RPMI7951 (cell line): ENCODE measurements around the gene MDN1. TPM values are rescaled to one million over a fixed set of nuclear protein-coding genes. Genes with fewer than 3 reads are reported as not detected.
"Not testable (repeated sequence)": the region's sequence is repeated elsewhere in the genome, so short reads cannot be mapped to it uniquely, and the experiment has no call there.

Source experiments
- DNase-seq: peaks from one replicate; pipeline ENCODE4 v3.0.0-alpha.2; 2012; ENCODE audit warnings: low read depth
- total RNA-seq: library from RNA; depleted of rRNA; stranded (reverse); fragments of >200 nt; shearing (Covaris generic); gene quantifications from 2 replicates; pipeline ENCODE4 v1.2.3, GENCODE V29; 2014; rRNA removed

The MDN1 gene
- total RNA-seq = 10.0 and 14.2 TPM in 2 replicates

- DNase-seq = peak; percentile 93
Observed at GRCh38 chr6:89819336-89820130, at the start of gene MDN1. Gene MDN1, minus strand, starts transcription at chr6:89819794. Its CDS starts 187 bp downstream, at chr6:89819607.

GRCh38 chr6:89866024-89866678, 46.6 kb upstream of the MDN1 start:
- no peak for DNase-seq

- DNase-seq = no peak
Observed at GRCh38 chr6:89862698-89863097, 43.1 kb upstream of the MDN1 start.

- no peak for DNase-seq
Observed at GRCh38 chr6:89862273-89862672, 42.7 kb upstream of the MDN1 start.

GRCh38 chr6:89859744-89860143, 40.1 kb upstream of the MDN1 start:
- no peak for DNase-seq

GRCh38 chr6:89858041-89858440, 38.4 kb upstream of the MDN1 start:
- no peak for DNase-seq

GRCh38 chr6:89853068-89853467, 33.5 kb upstream of the MDN1 start:
- no peak for DNase-seq

GRCh38 chr6:89847513-89847912, 27.9 kb upstream of the MDN1 start:
- not testable (repeated sequence) for DNase-seq

GRCh38 chr6:89843070-89843469, 23.5 kb upstream of the MDN1 start:
- peak; percentile 37 for DNase-seq

- DNase-seq = no peak
Observed at GRCh38 chr6:89842228-89842627, 22.6 kb upstream of the MDN1 start.

- no peak for DNase-seq
Observed at GRCh38 chr6:89840538-89840937, 20.9 kb upstream of the MDN1 start.

- DNase-seq = no peak
Observed at GRCh38 chr6:89836639-89837222, 17.1 kb upstream of the MDN1 start.

GRCh38 chr6:89834884-89835792, 15.5 kb upstream of the MDN1 start:
- no peak for DNase-seq

GRCh38 chr6:89830170-89830809, 10.7 kb upstream of the MDN1 start:
- DNase-seq = no peak

- peak; percentile 99 for DNase-seq
Observed at GRCh38 chr6:89829472-89830169, 10.0 kb upstream of the MDN1 start, which contains the start of gene CASP8AP2. Gene CASP8AP2, plus strand, starts transcription at chr6:89829880.

- DNase-seq = peak; percentile 33
Observed at GRCh38 chr6:89828988-89829471, 9.4 kb upstream of the MDN1 start.

GRCh38 chr6:89828475-89828987, 8.9 kb upstream of the MDN1 start:
- not testable (repeated sequence) for DNase-seq

- no peak for DNase-seq
Observed at GRCh38 chr6:89826029-89826528, 6.5 kb upstream of the MDN1 start.

- DNase-seq = peak; percentile 24
Observed at GRCh38 chr6:89818977-89819335, 638 bp downstream of the MDN1 start.

- DNase-seq = no peak
Observed at GRCh38 chr6:89817481-89817880, 2.1 kb downstream of the MDN1 start.
